Stimulated activated memory B cell treated with anti-CD40 and anti-IgM and Interleukin-4, amounts not matched to agents 10 μg/mL and 1 μg/mL and 100 μg/mL, for 72 hours (primary cell): ENCODE measurements around the gene BMPR1B.
"Not testable (repeated sequence)": the region's sequence is repeated elsewhere in the genome, so short reads cannot be mapped to it uniquely, and the experiment has no call there.

Experiments
- ATAC-seq: fragments of 150-1000 bp; cut with Tn5 transposase; 2 replicates; pipeline ENCODE4 v1.10.0; 2021
- H3K27ac Mint-ChIP-seq: one replicate; pipeline ENCODE4 v1.8.0; 2022; ENCODE audit warnings: mild to moderate bottlenecking, mixed read lengths
- H3K27me3 Mint-ChIP-seq: one replicate; pipeline ENCODE4 v1.8.0; 2022; ENCODE audit warnings: mixed read lengths
- H3K36me3 Mint-ChIP-seq: one replicate; pipeline ENCODE4 v1.8.0; 2022; ENCODE audit warnings: mixed read lengths
- H3K4me1 Mint-ChIP-seq: one replicate; pipeline ENCODE4 v1.8.0; 2022; ENCODE audit warnings: mixed read lengths
- H3K4me3 Mint-ChIP-seq: one replicate; pipeline ENCODE4 v1.8.0; 2022; ENCODE audit warnings: mild to moderate bottlenecking, moderate library complexity, mixed read lengths
- H3K9me3 Mint-ChIP-seq: one replicate; pipeline ENCODE4 v1.8.0; 2022; ENCODE audit warnings: mixed read lengths

Gene BMPR1B

GRCh38 chr4:95102162-95102790 lies 344.5 kb downstream of the BMPR1B start:
- Mint-ChIP-seq H3K27me3 (no peaks in the 10 kb centered on the region), H3K4me3 (no peak overlapping the region), H3K9me3 (no peaks in the 10 kb centered on the region), H3K27ac (no peak overlapping the region), H3K4me1 (no peaks in the 10 kb centered on the region), H3K36me3 (no peaks in the 10 kb centered on the region)
- ATAC-seq, result no peak

GRCh38 chr4:95105112-95105511 lies 347.4 kb downstream of the BMPR1B start:
- no peak for ATAC-seq
- H3K4me1 Mint-ChIP-seq, result no peaks in the 10 kb centered on the region
- H3K9me3 Mint-ChIP-seq, result no peaks in the 10 kb centered on the region
- H3K27ac Mint-ChIP-seq, result no peak overlapping the region
- H3K27me3 Mint-ChIP-seq, result no peaks in the 10 kb centered on the region
- H3K4me3 Mint-ChIP-seq, result no peak overlapping the region
- no peaks in the 10 kb centered on the region for H3K36me3 Mint-ChIP-seq

- H3K4me1 Mint-ChIP-seq, result no peaks in the 10 kb centered on the region
Measured at GRCh38 chr4:95105983-95106382, 348.2 kb downstream of the BMPR1B start.

GRCh38 chr4:95106408-95106928 lies 348.7 kb downstream of the BMPR1B start:
- Mint-ChIP-seq H3K27ac (no peak overlapping the region), H3K4me3 (no peak overlapping the region), H3K27me3 (no peaks in the 10 kb centered on the region), H3K36me3 (no peaks in the 10 kb centered on the region), H3K9me3 (no peaks in the 10 kb centered on the region), H3K4me1 (no peaks in the 10 kb centered on the region)
- no peak for ATAC-seq

More at GRCh38 chr4:95105983-95106382, 348.2 kb downstream of the BMPR1B start:
- H3K36me3 Mint-ChIP-seq, result no peaks in the 10 kb centered on the region
- no peak overlapping the region for H3K4me3 Mint-ChIP-seq
- H3K27ac Mint-ChIP-seq, result no peak overlapping the region
- H3K27me3 Mint-ChIP-seq, result no peaks in the 10 kb centered on the region
- no peaks in the 10 kb centered on the region for H3K9me3 Mint-ChIP-seq
- no peak for ATAC-seq

GRCh38 chr4:95107004-95107403 lies 349.2 kb downstream of the BMPR1B start:
- Mint-ChIP-seq H3K4me3 (no peak overlapping the region), H3K27ac (no peak overlapping the region), H3K9me3 (no peaks in the 10 kb centered on the region), H3K27me3 (no peaks in the 10 kb centered on the region), H3K36me3 (no peaks in the 10 kb centered on the region), H3K4me1 (no peaks in the 10 kb centered on the region)
- no peak for ATAC-seq

- ATAC-seq, result no peak
- H3K27me3 Mint-ChIP-seq, result no peaks in the 10 kb centered on the region
- no peak overlapping the region for H3K4me3 Mint-ChIP-seq
- no peaks in the 10 kb centered on the region for H3K9me3 Mint-ChIP-seq
- H3K27ac Mint-ChIP-seq, result no peak overlapping the region
- no peaks in the 10 kb centered on the region for H3K36me3 Mint-ChIP-seq
- H3K4me1 Mint-ChIP-seq, result no peaks in the 10 kb centered on the region
Measured at GRCh38 chr4:95107635-95108034, 349.9 kb downstream of the BMPR1B start.

GRCh38 chr4:95108883-95109421 lies 351.2 kb downstream of the BMPR1B start:
- no peaks in the 10 kb centered on the region for H3K4me1 Mint-ChIP-seq
- no peaks in the 10 kb centered on the region for H3K36me3 Mint-ChIP-seq
- no peak overlapping the region for H3K4me3 Mint-ChIP-seq
- H3K27ac Mint-ChIP-seq, result no peak overlapping the region
- ATAC-seq, result no peak
- H3K9me3 Mint-ChIP-seq, result no peaks in the 10 kb centered on the region
- H3K27me3 Mint-ChIP-seq, result no peaks in the 10 kb centered on the region

- H3K4me1 Mint-ChIP-seq, result no peaks in the 10 kb centered on the region
- ATAC-seq, result no peak
- H3K9me3 Mint-ChIP-seq, result no peaks in the 10 kb centered on the region
- H3K36me3 Mint-ChIP-seq, result no peaks in the 10 kb centered on the region
- no peak overlapping the region for H3K4me3 Mint-ChIP-seq
- no peak overlapping the region for H3K27ac Mint-ChIP-seq
- no peaks in the 10 kb centered on the region for H3K27me3 Mint-ChIP-seq
Measured at GRCh38 chr4:95114521-95114920, 356.8 kb downstream of the BMPR1B start.

GRCh38 chr4:95118497-95118896 lies 360.7 kb downstream of the BMPR1B start:
- H3K9me3 Mint-ChIP-seq, result no peaks in the 10 kb centered on the region
- no peaks in the 10 kb centered on the region for H3K36me3 Mint-ChIP-seq
- no peaks in the 10 kb centered on the region for H3K27me3 Mint-ChIP-seq
- no peak for ATAC-seq
- H3K4me3 Mint-ChIP-seq, result no peak overlapping the region
- H3K4me1 Mint-ChIP-seq, result no peaks in the 10 kb centered on the region
- H3K27ac Mint-ChIP-seq, result no peak overlapping the region

GRCh38 chr4:95120456-95120855 lies 362.7 kb downstream of the BMPR1B start:
- no peaks in the 10 kb centered on the region for H3K9me3 Mint-ChIP-seq
- no peak overlapping the region for H3K27ac Mint-ChIP-seq
- no peak for ATAC-seq
- H3K36me3 Mint-ChIP-seq, result no peaks in the 10 kb centered on the region
- H3K27me3 Mint-ChIP-seq, result no peaks in the 10 kb centered on the region
- H3K4me1 Mint-ChIP-seq, result no peaks in the 10 kb centered on the region
- no peak overlapping the region for H3K4me3 Mint-ChIP-seq

- no peak for ATAC-seq
- Mint-ChIP-seq H3K27ac (no peak overlapping the region), H3K36me3 (no peaks in the 10 kb centered on the region), H3K9me3 (no peaks in the 10 kb centered on the region), H3K4me1 (no peaks in the 10 kb centered on the region), H3K4me3 (no peak overlapping the region), H3K27me3 (no peaks in the 10 kb centered on the region)
Measured at GRCh38 chr4:95122001-95122400, 364.2 kb downstream of the BMPR1B start.

- Mint-ChIP-seq H3K9me3 (peaks cover 3% of the 10 kb centered on the region), H3K4me3 (no peak overlapping the region), H3K27ac (no peak overlapping the region), H3K4me1 (no peaks in the 10 kb centered on the region), H3K36me3 (no peaks in the 10 kb centered on the region), H3K27me3 (no peaks in the 10 kb centered on the region)
- no peak for ATAC-seq
Measured at GRCh38 chr4:95124906-95125504, 367.2 kb downstream of the BMPR1B start.

- no peaks in the 10 kb centered on the region for H3K4me1 Mint-ChIP-seq
- no peak overlapping the region for H3K27ac Mint-ChIP-seq
- H3K27me3 Mint-ChIP-seq, result no peaks in the 10 kb centered on the region
- no peak for ATAC-seq
- H3K36me3 Mint-ChIP-seq, result no peaks in the 10 kb centered on the region
- no peak overlapping the region for H3K4me3 Mint-ChIP-seq
- peaks cover 3% of the 10 kb centered on the region for H3K9me3 Mint-ChIP-seq
Measured at GRCh38 chr4:95129031-95129430, 371.3 kb downstream of the BMPR1B start.

- no peak for ATAC-seq
- Mint-ChIP-seq H3K27ac (no peak overlapping the region), H3K4me1 (no peaks in the 10 kb centered on the region)
Measured at GRCh38 chr4:95129821-95130311, 372.1 kb downstream of the BMPR1B start.

GRCh38 chr4:95134016-95134415 lies 376.3 kb downstream of the BMPR1B start:
- not testable (repeated sequence) for H3K4me3 Mint-ChIP-seq, H3K27me3 Mint-ChIP-seq, H3K4me1 Mint-ChIP-seq, H3K9me3 Mint-ChIP-seq, H3K36me3 Mint-ChIP-seq, H3K27ac Mint-ChIP-seq, ATAC-seq

More at GRCh38 chr4:95129821-95130311, 372.1 kb downstream of the BMPR1B start:
- peaks cover 3% of the 10 kb centered on the region for H3K9me3 Mint-ChIP-seq
- no peaks in the 10 kb centered on the region for H3K36me3 Mint-ChIP-seq
- no peaks in the 10 kb centered on the region for H3K27me3 Mint-ChIP-seq
- H3K4me3 Mint-ChIP-seq, result no peak overlapping the region

GRCh38 chr4:95139424-95139823 lies 381.7 kb downstream of the BMPR1B start:
- H3K36me3 Mint-ChIP-seq, ATAC-seq, H3K4me3 Mint-ChIP-seq, H3K4me1 Mint-ChIP-seq, H3K27ac Mint-ChIP-seq, H3K27me3 Mint-ChIP-seq, H3K9me3 Mint-ChIP-seq: not testable (repeated sequence)
